ENCODE results near the gene ADAMTS18.

ADAMTS18 gene

GRCh38 chr16:77302249-77302648 is 132.6 kb downstream of the ADAMTS18 start:
- TF ChIP-seq CTCF (IDR thresholded peaks at IDR 0.05; ENCODE audit: borderline replicate concordance, control extremely low read depth, extremely low read depth, insufficient read depth, missing control alignments): no peak
- in situ Hi-C loops (cut with MboI; ENCODE audit: low sequenced_read_pairs, unreplicated experiment): no loop called here
- DNase-seq (ENCODE audit: low spot score): no peak

DNA sequence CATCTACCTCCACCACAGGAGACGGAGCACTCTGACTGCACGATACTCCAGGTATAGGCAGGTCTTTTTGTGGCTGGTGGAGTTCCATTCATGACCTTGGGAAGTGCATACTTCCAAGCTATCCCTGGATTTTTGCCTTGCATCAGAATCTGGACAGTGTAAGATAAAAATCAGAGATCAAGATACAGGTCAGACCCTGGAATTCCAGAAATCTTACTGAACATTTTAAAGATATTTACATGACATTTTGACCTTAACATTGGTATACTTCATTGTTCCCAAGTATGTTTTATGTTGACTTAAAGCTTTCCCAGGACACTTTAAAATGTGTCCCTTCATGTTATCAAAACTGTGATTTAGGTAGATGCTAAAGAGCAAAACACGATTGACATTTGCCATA is 134.6 kb downstream of the ADAMTS18 start:
- in situ Hi-C loops (cut with MboI; ENCODE audit: low sequenced_read_pairs, unreplicated experiment): no loop called here
- DNase-seq (ENCODE audit: low spot score): no peak

DNA sequence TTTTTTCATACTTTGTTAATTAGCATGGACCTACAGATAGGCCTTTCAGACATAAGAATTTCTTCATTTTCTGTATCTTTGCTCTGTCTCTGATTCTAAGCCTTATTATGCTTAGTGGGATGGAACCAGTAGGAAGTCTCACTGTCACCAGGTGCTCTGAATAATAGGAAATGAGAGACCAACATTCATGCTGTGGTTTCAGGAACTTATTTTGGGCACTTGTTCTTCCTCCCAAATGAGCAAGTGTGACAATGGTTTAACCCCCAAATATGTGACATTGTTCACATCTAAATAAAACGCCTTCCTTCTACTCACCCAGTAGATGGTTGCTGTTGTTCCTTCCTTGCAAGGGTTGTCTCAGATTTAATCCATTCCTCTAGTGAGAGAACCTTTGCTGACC is 135.4 kb downstream of the ADAMTS18 start:
- TF ChIP-seq CTCF (IDR thresholded peaks at IDR 0.05; ENCODE audit: borderline replicate concordance, control extremely low read depth, extremely low read depth, insufficient read depth, missing control alignments): no peak
- in situ Hi-C loops (cut with MboI; ENCODE audit: low sequenced_read_pairs, unreplicated experiment): no loop called here
- no peak for DNase-seq (ENCODE audit: low spot score)

More for the DNA sequence above, 134.6 kb downstream of the ADAMTS18 start:
- TF ChIP-seq CTCF (IDR thresholded peaks at IDR 0.05; ENCODE audit: borderline replicate concordance, control extremely low read depth, extremely low read depth, insufficient read depth, missing control alignments): no peak

DNA sequence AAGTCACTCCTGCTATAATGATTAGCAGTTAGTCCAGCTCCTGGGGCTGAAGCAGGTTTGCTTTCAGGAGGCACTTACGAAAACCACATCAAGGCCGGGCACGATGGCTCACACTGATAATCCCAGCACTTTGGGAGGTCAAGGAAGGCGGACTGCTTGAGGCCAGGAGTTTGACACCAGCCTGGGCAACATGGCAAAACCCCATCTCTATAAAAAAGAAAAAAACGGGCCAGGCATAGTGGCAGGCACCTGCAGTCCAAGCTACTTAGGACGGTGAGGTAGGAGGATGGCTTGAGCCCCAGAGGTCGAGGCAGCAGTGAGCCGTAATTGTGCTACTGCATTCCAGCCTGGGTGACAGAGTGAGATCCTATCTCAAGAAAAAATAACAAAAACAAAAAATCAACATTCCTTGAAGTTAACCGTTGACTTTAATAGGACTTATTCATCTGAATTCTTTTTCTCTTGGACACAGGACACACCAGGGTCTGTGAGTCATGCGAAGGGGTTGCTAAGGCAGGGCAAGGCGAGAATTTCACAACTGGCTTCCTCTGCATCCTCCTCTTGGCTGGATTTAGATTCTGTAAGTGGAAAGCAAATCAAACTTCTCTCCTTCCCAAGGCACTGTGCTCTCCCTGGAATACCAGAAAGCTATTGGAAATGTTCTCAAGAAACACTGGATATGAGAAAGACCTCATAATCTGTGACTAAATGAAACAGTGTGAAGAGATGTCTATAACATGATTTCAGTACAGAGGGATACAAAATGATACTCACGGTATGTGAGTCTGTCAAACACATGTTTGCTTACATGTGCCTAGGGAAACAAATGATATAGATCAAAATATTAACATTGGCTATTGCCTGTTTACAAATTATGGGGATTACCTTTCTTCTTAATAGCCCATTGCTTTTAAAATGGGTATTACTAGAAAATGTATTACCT is 136.1 kb downstream of the ADAMTS18 start:
- TF ChIP-seq CTCF (IDR thresholded peaks at IDR 0.05; ENCODE audit: borderline replicate concordance, control extremely low read depth, extremely low read depth, insufficient read depth, missing control alignments): no peak
- in situ Hi-C loops (cut with MboI; ENCODE audit: low sequenced_read_pairs, unreplicated experiment): no loop called here
- no peak for DNase-seq (ENCODE audit: low spot score)

DNA sequence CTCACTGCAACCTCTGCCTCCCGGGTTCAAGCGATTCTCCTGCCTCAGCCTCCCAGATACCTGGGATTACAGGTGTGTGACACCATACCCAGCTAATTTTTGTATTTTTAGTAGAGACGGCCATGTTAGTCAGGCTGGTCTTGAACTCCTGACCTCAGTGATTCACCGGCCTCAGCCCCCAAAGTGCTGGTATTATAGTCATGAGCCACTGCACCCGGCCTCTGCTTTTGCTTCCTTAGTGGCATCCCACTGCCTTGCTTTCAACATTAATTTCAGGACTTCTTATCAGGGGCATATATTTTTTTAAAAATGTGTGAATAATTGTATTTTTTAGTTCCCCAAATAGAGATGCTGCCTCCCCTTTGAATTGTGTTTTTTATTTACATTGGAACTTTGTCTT is 136.8 kb downstream of the ADAMTS18 start:
- in situ Hi-C loops (cut with MboI; ENCODE audit: low sequenced_read_pairs, unreplicated experiment): no loop called here
- DNase-seq (ENCODE audit: low spot score): no peak
- no peak for TF ChIP-seq CTCF (IDR thresholded peaks at IDR 0.05; ENCODE audit: borderline replicate concordance, control extremely low read depth, extremely low read depth, insufficient read depth, missing control alignments)

- in situ Hi-C loops (cut with MboI; ENCODE audit: low sequenced_read_pairs, unreplicated experiment): no loop called here
- DNase-seq (ENCODE audit: low spot score): no peak
- no peak for TF ChIP-seq CTCF (IDR thresholded peaks at IDR 0.05; ENCODE audit: borderline replicate concordance, control extremely low read depth, extremely low read depth, insufficient read depth, missing control alignments)
Measured at GRCh38 chr16:77295896-77296295, 138.9 kb downstream of the ADAMTS18 start.
